ENCODE results near the gene GDF11. TPM values are rescaled to one million over a fixed set of nuclear protein-coding genes. Genes with fewer than 3 reads are reported as not detected.

Gene GDF11
- total RNA-seq, 1 experiment from 2014 or later: 6.7 TPM

DNA sequence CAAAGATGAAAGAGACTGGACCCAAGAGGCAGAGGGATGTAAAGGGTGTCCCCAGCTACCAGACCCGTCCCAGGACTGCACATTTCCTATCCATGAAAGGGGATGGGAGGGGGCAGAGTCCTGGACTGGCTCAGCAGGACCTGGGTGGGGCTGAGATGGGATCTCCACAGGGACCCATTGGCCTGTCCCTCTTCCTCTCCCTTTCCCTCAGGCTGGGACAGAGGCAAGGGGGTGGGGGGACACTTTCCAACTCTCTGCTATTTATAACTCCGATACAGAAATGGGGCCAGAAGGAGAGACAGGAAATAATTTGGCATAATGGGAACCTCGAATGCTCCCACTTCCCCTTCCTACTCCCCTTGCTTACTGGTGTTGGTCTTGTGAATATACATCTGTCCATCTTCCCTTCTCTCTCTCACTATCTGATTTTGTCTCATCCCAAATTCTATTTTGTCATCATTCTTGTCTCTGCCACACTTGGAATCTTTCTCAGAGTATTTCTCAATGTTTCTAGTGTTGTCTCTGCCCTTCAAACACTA, 34.2 kb upstream of the GDF11 start:
- no peak for DNase-seq
- H3K4me3 Mint-ChIP-seq (ENCODE audit: low read depth, unreplicated experiment): peak overlapping the region; percentile 74
- no TSS peak for BruUV-seq (replicated peaks)
- no peaks in the 10 kb centered on the region for H3K9me3 Mint-ChIP-seq (ENCODE audit: low read depth, unreplicated experiment)
- peaks cover 28% of the 10 kb centered on the region for H3K4me1 Mint-ChIP-seq (ENCODE audit: low read depth, unreplicated experiment)
- CTCF ChIA-PET: no interaction called here
- peaks cover 78% of the 10 kb centered on the region for H3K27me3 Mint-ChIP-seq (ENCODE audit: unreplicated experiment)
- H3K36me3 Mint-ChIP-seq (ENCODE audit: insufficient read depth, unreplicated experiment): peaks cover 6% of the 10 kb centered on the region
- TF ChIP-seq, protein P1, sequence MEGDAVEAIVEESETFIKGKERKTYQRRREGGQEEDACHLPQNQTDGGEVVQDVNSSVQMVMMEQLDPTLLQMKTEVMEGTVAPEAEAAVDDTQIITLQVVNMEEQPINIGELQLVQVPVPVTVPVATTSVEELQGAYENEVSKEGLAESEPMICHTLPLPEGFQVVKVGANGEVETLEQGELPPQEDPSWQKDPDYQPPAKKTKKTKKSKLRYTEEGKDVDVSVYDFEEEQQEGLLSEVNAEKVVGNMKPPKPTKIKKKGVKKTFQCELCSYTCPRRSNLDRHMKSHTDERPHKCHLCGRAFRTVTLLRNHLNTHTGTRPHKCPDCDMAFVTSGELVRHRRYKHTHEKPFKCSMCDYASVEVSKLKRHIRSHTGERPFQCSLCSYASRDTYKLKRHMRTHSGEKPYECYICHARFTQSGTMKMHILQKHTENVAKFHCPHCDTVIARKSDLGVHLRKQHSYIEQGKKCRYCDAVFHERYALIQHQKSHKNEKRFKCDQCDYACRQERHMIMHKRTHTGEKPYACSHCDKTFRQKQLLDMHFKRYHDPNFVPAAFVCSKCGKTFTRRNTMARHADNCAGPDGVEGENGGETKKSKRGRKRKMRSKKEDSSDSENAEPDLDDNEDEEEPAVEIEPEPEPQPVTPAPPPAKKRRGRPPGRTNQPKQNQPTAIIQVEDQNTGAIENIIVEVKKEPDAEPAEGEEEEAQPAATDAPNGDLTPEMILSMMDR (IDR thresholded peaks at IDR 0.05; ENCODE audit: unreplicated experiment): no peak
- no peak overlapping the region for H3K27ac Mint-ChIP-seq (ENCODE audit: unreplicated experiment)
- intact Hi-C loops (cut with micrococcal nuclease; ENCODE audit: unreplicated experiment): no loop called here

DNA sequence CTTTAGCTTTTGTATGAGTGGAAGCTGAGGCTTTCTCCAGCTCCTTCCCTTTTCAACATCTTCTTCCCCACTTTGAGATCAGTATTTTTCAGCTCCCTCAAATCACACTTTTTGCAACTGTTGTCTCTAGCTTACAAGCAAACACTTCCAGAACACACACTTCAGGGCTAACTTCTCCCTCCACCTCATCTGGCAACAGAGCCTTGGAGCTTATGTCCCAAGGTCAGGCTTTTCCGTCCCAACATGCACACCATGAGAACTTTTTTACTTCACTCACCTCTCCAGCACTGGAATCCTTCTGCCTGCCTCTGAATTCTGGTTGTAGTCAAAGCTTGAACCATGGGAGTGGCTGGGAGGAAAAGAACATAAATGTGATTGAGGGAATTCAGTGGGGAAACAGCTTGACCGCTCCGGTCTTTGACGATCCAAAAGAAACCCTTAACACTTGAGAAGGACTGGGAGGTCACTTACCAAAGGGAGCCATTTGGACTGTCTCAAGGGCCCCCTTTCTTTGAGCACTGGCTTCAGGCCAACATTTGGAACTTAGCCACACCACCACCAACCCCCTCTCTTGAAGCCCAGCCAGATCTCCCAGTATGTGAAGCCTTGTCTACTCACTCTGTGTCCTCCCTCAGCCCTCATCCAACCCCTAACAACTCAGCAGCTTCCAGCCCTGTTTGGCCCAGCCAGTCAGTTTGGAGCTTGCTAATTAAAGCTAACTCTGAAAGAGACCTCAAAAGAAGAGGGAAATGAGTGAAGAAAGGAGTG, 31.0 kb upstream of the GDF11 start:
- Mint-ChIP-seq H3K36me3 (ENCODE audit: insufficient read depth, unreplicated experiment) (peaks cover 25% of the 10 kb centered on the region), H3K4me1 (ENCODE audit: low read depth, unreplicated experiment) (peaks cover 35% of the 10 kb centered on the region), H3K27ac (ENCODE audit: unreplicated experiment) (no peak overlapping the region), H3K9me3 (ENCODE audit: low read depth, unreplicated experiment) (no peaks in the 10 kb centered on the region), H3K27me3 (ENCODE audit: unreplicated experiment) (peaks cover 64% of the 10 kb centered on the region), H3K4me3 (ENCODE audit: low read depth, unreplicated experiment) (no peak overlapping the region)
- CTCF ChIA-PET: interaction anchor here (0.5 to 1.5 kb wide), 3 partner anchors 17 to 30 kb away, joined by 3 to 5 read pairs (median 4); partner anchors contain the start of gene CD63
- TF ChIP-seq, protein P1 (IDR thresholded peaks at IDR 0.05; ENCODE audit: unreplicated experiment): no peak
- BruUV-seq (replicated peaks): no TSS peak
- intact Hi-C loops (cut with micrococcal nuclease; ENCODE audit: unreplicated experiment): no loop called here
- DNase-seq: no peak

DNA sequence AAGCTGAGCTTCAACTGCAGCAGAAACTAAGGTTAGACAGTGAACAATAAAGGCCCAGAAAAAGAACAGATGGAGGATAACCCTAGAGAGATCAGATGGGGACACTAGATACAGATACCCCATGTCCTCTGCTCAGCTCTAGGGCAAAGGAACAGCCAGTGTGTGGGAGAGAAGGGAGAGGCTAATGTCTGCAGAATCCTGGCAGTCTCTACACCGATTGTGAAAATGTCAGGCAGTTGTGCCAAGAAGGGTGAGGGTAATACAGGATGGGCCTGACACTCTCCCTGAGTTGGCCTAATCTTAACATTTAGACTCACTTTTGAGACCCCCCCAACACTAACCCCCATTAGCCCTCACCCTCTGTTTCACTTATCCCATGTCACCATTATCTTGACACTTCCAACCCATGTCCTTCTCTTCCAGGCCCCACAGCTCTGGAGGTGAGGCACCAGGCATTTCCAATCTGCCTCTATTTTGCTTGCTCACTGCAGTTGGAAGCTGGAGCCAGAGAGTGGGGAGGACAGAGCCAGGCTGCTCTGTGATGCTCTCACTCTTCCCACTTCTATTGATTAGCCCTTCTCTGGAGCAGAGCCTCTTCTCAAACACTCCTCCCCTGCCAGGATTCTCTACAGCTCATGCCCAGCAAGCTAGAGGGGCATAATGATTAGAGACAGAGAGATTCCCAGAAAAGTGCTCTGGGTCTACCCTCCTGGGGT, 30.1 kb upstream of the GDF11 start:
- Mint-ChIP-seq H3K36me3 (ENCODE audit: insufficient read depth, unreplicated experiment) (peaks cover 29% of the 10 kb centered on the region), H3K9me3 (ENCODE audit: low read depth, unreplicated experiment) (no peaks in the 10 kb centered on the region), H3K4me3 (ENCODE audit: low read depth, unreplicated experiment) (no peak overlapping the region), H3K27ac (ENCODE audit: unreplicated experiment) (no peak overlapping the region), H3K27me3 (ENCODE audit: unreplicated experiment) (peaks cover 55% of the 10 kb centered on the region), H3K4me1 (ENCODE audit: low read depth, unreplicated experiment) (peaks cover 37% of the 10 kb centered on the region)
- no peak for DNase-seq
- intact Hi-C loops (cut with micrococcal nuclease; ENCODE audit: unreplicated experiment): no loop called here
- no TSS peak for BruUV-seq (replicated peaks)
- TF ChIP-seq, protein P1 (IDR thresholded peaks at IDR 0.05; ENCODE audit: unreplicated experiment): no peak
- CTCF ChIA-PET: interaction anchor here (0.6 to 1.2 kb wide), 5 partner anchors 26 to 313 kb away, joined by 3 to 6 read pairs (median 3); a partner anchor contains a TSS

DNA sequence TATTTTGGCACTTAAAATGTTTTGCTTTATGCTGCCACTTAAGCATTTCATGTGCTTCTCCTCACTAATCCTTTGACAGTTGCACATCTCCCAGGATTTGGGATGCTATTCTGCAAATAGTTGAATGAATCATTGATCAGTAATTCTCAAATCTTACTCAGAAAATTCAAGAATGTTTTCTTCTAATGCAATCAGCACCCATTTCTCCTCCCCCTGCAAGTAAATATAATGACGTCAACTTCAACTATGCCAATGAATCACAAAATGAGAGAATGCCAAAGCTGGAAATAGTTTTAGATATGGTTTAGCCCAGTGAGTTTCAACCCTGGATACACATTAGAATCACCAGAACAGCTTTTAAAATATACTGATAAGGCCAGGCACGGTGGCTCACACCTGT, 29.2 kb upstream of the GDF11 start:
- Mint-ChIP-seq H3K27me3 (ENCODE audit: unreplicated experiment) (peaks cover 46% of the 10 kb centered on the region), H3K4me3 (ENCODE audit: low read depth, unreplicated experiment) (no peak overlapping the region), H3K27ac (ENCODE audit: unreplicated experiment) (no peak overlapping the region), H3K36me3 (ENCODE audit: insufficient read depth, unreplicated experiment) (peaks cover 24% of the 10 kb centered on the region), H3K4me1 (ENCODE audit: low read depth, unreplicated experiment) (peaks cover 37% of the 10 kb centered on the region), H3K9me3 (ENCODE audit: low read depth, unreplicated experiment) (no peaks in the 10 kb centered on the region)
- intact Hi-C loops (cut with micrococcal nuclease; ENCODE audit: unreplicated experiment): no loop called here
- TF ChIP-seq, protein P1 (IDR thresholded peaks at IDR 0.05; ENCODE audit: unreplicated experiment): no peak
- CTCF ChIA-PET: interaction anchor here (0.6 to 1.2 kb wide), 3 partner anchors 25 to 1448 kb away, joined by 3 read pairs; a partner anchor contains a TSS
- no peak for DNase-seq
- BruUV-seq (replicated peaks): no TSS peak
